Measurements from ENCODE around the gene NNT. TPM values are rescaled to one million over a fixed set of nuclear protein-coding genes. Genes with fewer than 3 reads are reported as not detected.

NNT gene
- total and polyA plus RNA-seq, 10 of the 15 experiments (the other 5 are each of a cell fraction or from before 2014, with no cell fraction given): 20.8 to 73.1 (median 51.9) TPM

DNA sequence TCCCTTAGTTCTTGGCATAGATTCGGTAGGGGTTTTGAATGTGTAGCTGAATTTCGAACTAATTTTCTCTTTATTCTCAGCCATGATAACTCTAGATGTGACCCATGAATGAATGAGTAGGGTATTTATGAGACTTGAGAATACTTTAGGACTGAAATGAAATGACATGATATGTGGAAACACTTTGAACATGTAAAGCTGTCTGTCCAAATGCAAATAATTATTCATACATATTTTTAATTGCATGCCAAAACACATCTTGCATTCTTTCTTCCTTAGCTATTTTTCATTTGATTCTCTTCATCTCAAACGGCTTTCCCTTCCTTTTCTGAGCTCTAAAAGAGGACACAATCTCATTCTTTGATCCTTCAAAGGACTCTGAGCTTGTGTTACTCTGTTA lies 3.4 kb downstream of the NNT start:
- no peak overlapping the region for H2AFZ ChIP-seq (ENCODE audit: control insufficient read depth, low read depth, low read length)
- H3K9ac ChIP-seq (ENCODE audit: control insufficient read depth, insufficient read depth, low read length): no peak overlapping the region
- intact Hi-C loops (cut with micrococcal nuclease; ENCODE audit: unreplicated experiment): loop anchor here (10.0 kb wide), 3 partner anchors 122 to 1682 kb away; partner anchors contain the start of genes FBXO4 and TMEM267
- BruUV-seq (replicated peaks): TSS peak; percentile 23
- peaks cover 43% of the 10 kb centered on the region for H3K79me2 ChIP-seq (ENCODE audit: control insufficient read depth, insufficient read depth, low read length)
- H4K20me1 ChIP-seq (ENCODE audit: control insufficient read depth, insufficient read depth): no peaks in the 10 kb centered on the region
- no peaks in the 10 kb centered on the region for H3K27me3 ChIP-seq (replicated peaks in 1 of 2; ENCODE audit: control insufficient read depth in 2 of 2, insufficient read depth in 2 of 2, low read length in 1 of 2)
- ChIA-PET SMC1A (ENCODE audit: uncharacterized antibody, unreplicated experiment) (interaction anchor here (0.8 to 1.4 kb wide), 5 partner anchors 9 to 52 kb away, joined by 3 to 5 read pairs (median 3); no protein-coding TSS in a partner anchor), CTCF (interaction anchor here (0.8 to 6.2 kb wide), 5 partner anchors 9 to 108 kb away, joined by 3 to 37 read pairs (median 4); no protein-coding TSS in a partner anchor), RAD21 (ENCODE audit: unreplicated experiment) (interaction anchor here (0.9 to 1.5 kb wide), 2 partner anchors 56 to 122 kb away, joined by 3 to 5 read pairs; partner anchors contain the start of gene TMEM267), POLR2A (interaction anchor here (0.5 to 1.2 kb wide), 2 partner anchors 13 to 46 kb away, joined by 3 read pairs; no protein-coding TSS in a partner anchor)
- 100% methylated on average over 3 of the region's 3 CpGs for WGBS (ENCODE audit: insufficient coverage, insufficient replicate concordance, low lambda C conversion rate, missing lambda C conversion rate)
- no peak overlapping the region for H3K4me3 ChIP-seq
- DNase-seq (ENCODE audit: low read depth, low spot score) (no peak), ATAC-seq (no peak), FAIRE-seq (no peak)
- H3K27ac ChIP-seq (ENCODE audit: control insufficient read depth, insufficient read depth): no peak overlapping the region
- peaks cover 4% of the 10 kb centered on the region; the same call in 1 of the 2 replicates for H3K4me1 ChIP-seq (ENCODE audit: control insufficient read depth, insufficient read depth, low read length)
- TF ChIP-seq HDAC2 (IDR thresholded peaks at IDR 0.05): no peak
- no peak for TF ChIP-seq BRCA1 (IDR thresholded peaks at IDR 0.05; ENCODE audit: low read depth, low read length)
- TF ChIP-seq LARP7 (IDR thresholded peaks at IDR 0.05): no peak
- TF ChIP-seq PAX5 (IDR thresholded peaks at IDR 0.05; ENCODE audit: borderline replicate concordance, low read depth, low read length): no peak
- TF ChIP-seq MTA2 (IDR thresholded peaks at IDR 0.05; ENCODE audit: low read depth): no peak
- no peak for TF ChIP-seq TARDBP (IDR thresholded peaks at IDR 0.05; ENCODE audit: borderline replicate concordance)
- no peak for TF ChIP-seq ZNF384 (IDR thresholded peaks at IDR 0.05; ENCODE audit: borderline replicate concordance, low read depth, low read length)
- TF ChIP-seq, protein P1, sequence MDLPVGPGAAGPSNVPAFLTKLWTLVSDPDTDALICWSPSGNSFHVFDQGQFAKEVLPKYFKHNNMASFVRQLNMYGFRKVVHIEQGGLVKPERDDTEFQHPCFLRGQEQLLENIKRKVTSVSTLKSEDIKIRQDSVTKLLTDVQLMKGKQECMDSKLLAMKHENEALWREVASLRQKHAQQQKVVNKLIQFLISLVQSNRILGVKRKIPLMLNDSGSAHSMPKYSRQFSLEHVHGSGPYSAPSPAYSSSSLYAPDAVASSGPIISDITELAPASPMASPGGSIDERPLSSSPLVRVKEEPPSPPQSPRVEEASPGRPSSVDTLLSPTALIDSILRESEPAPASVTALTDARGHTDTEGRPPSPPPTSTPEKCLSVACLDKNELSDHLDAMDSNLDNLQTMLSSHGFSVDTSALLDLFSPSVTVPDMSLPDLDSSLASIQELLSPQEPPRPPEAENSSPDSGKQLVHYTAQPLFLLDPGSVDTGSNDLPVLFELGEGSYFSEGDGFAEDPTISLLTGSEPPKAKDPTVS (IDR thresholded peaks at IDR 0.05; ENCODE audit: low read depth, low read length): no peak
- no peak for TF ChIP-seq SP1 (IDR thresholded peaks at IDR 0.05; ENCODE audit: low read depth, low read length)
- no peak for TF ChIP-seq POLR2A (IDR thresholded peaks at IDR 0.05; ENCODE audit: low read depth, low read length)
- TF ChIP-seq, protein P2, sequence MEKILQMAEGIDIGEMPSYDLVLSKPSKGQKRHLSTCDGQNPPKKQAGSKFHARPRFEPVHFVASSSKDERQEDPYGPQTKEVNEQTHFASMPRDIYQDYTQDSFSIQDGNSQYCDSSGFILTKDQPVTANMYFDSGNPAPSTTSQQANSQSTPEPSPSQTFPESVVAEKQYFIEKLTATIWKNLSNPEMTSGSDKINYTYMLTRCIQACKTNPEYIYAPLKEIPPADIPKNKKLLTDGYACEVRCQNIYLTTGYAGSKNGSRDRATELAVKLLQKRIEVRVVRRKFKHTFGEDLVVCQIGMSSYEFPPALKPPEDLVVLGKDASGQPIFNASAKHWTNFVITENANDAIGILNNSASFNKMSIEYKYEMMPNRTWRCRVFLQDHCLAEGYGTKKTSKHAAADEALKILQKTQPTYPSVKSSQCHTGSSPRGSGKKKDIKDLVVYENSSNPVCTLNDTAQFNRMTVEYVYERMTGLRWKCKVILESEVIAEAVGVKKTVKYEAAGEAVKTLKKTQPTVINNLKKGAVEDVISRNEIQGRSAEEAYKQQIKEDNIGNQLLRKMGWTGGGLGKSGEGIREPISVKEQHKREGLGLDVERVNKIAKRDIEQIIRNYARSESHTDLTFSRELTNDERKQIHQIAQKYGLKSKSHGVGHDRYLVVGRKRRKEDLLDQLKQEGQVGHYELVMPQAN (conservative IDR thresholded peaks at IDR 0.05): no peak
- TF ChIP-seq RAD21 (IDR thresholded peaks at IDR 0.05; ENCODE audit: insufficient read depth, low read depth, low read length): no peak
- no peak for TF ChIP-seq SUPT20H (IDR thresholded peaks at IDR 0.05; ENCODE audit: borderline replicate concordance, control insufficient read depth, low read depth, low read length)
- TF ChIP-seq IRF4 (IDR thresholded peaks at IDR 0.05; ENCODE audit: low read depth, low read length): no peak
- peaks cover 2% of the 10 kb centered on the region for H3K9me3 ChIP-seq (replicated peaks; ENCODE audit: control insufficient read depth, insufficient read depth, low read length)
- in situ Hi-C loops (cut with MboI): loop anchor here (25.0 kb wide), 1 partner anchor 1694 kb away; the partner anchor contains the start of gene RIMOC1
- no peak overlapping the region for H3K4me2 ChIP-seq (ENCODE audit: control insufficient read depth, insufficient read depth)
- 0 out of 4 replicates have a peak, but pooled peaks cover 0 to 13% of the 10 kb centered on the region in 2 experiments for H3K36me3 ChIP-seq (ENCODE audit: control insufficient read depth in 2 of 2, insufficient read depth in 2 of 2, low read length in 1 of 2)

All from GM12878 (cell line).